HepG2 (cell line): ENCODE measurements around the gene GRIK3.

Experiments
- EP300 ChIP-seq, 3 experiments: sonication (generic) in 1 of 3; formaldehyde crosslinking in 1 of 3; IDR thresholded peaks; 2 replicates each; pipeline versions ENCODE4 v1.5.1 to v1.6.1; 2011 to 2020; ENCODE audit warnings: low read depth in 2 of 3, low read length in 2 of 3, borderline replicate concordance in 1 of 3, improper control_type of control experiment in 1 of 3, mild to moderate bottlenecking in 1 of 3, missing genetic modification reagents in 1 of 3, moderate library complexity in 1 of 3
- HNF4A ChIP-seq: sonication (generic); formaldehyde crosslinking; IDR thresholded peaks from 2 replicates; pipeline ENCODE4 v1.4.0; 2020; ENCODE audit warnings: missing genetic modification reagents
- MIER2 ChIP-seq: IDR thresholded peaks from 2 replicates; pipeline ENCODE4 v1.6.1; 2016; ENCODE audit warnings: missing biosample characterization, missing genetic modification reagents
- MXI1 ChIP-seq: IDR thresholded peaks from 3 replicates; pipeline ENCODE4 v1.6.1; 2012; ENCODE audit warnings: low read depth, low read length, inconsistent platforms, borderline replicate concordance
- POLR2AphosphoS5 ChIP-seq: IDR thresholded peaks from 2 replicates; pipeline ENCODE4 v1.6.1; 2012; ENCODE audit warnings: low read depth, low read length
- TAF1 ChIP-seq: sonication (generic); formaldehyde crosslinking; IDR thresholded peaks from 2 replicates; pipeline ENCODE4 v1.4.0; 2020; ENCODE audit warnings: missing genetic modification reagents
- TCF7 ChIP-seq: sonication (generic); IDR thresholded peaks from 2 replicates; pipeline ENCODE4 v1.6.1; 2016; ENCODE audit warnings: antibody characterized with exemption, low read depth
- ZNF562 ChIP-seq: sonication (generic); formaldehyde crosslinking; IDR thresholded peaks from 2 replicates; pipeline ENCODE4 v1.8.0; 2022; ENCODE audit warnings: missing genetic modification reagents, borderline replicate concordance
- TF ChIP-seq, protein P1 (sequence below): sonication (generic); formaldehyde crosslinking; IDR thresholded peaks from 2 replicates; pipeline ENCODE4 v1.8.0; 2022; ENCODE audit warnings: missing genetic modification reagents, mild to moderate bottlenecking, moderate library complexity, borderline replicate concordance
- TF ChIP-seq, protein P2 (sequence below): sonication (generic); formaldehyde crosslinking; IDR thresholded peaks from 2 replicates; pipeline ENCODE4 v1.8.1; 2022; ENCODE audit warnings: mild to moderate bottlenecking, missing genetic modification reagents
- TF ChIP-seq, protein P3 (sequence below): sonication (generic); formaldehyde crosslinking; IDR thresholded peaks from 2 replicates; pipeline ENCODE4 v1.8.0; 2022; ENCODE audit warnings: low read depth, missing genetic modification reagents
- TF ChIP-seq, protein P4 (sequence below): fragments of 450-650 bp; IDR thresholded peaks from 2 replicates; pipeline ENCODE4 v1.6.1; 2017; ENCODE audit warnings: mild to moderate bottlenecking
- TF ChIP-seq, protein P5 (sequence below): IDR thresholded peaks from 2 replicates; pipeline ENCODE4 v1.6.1; 2016; ENCODE audit warnings: low read depth, control low read depth

DNA sequence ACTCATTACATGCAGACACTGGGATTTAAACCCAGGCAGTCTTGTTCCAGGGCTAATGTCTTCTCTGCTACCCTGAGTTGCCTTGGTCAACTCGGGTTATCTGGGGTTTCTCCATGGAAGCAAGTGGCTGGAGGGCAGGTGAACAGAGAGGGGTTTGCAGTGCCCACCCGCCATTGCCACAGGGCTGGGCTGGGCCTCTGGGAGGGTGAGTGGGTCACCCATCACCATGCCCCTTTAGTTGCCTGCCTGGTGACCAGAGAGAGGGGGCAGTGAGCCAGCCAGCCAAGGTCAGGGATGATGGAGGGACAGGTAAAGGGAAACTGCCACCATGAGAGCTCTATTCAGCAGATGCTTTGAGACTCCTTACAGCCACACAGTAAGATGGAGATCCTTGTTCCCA is 53.2 kb downstream of the GRIK3 start:
- TF ChIP-seq, protein P1, sequence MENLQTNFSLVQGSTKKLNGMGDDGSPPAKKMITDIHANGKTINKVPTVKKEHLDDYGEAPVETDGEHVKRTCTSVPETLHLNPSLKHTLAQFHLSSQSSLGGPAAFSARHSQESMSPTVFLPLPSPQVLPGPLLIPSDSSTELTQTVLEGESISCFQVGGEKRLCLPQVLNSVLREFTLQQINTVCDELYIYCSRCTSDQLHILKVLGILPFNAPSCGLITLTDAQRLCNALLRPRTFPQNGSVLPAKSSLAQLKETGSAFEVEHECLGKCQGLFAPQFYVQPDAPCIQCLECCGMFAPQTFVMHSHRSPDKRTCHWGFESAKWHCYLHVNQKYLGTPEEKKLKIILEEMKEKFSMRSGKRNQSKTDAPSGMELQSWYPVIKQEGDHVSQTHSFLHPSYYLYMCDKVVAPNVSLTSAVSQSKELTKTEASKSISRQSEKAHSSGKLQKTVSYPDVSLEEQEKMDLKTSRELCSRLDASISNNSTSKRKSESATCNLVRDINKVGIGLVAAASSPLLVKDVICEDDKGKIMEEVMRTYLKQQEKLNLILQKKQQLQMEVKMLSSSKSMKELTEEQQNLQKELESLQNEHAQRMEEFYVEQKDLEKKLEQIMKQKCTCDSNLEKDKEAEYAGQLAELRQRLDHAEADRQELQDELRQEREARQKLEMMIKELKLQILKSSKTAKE = no peak
- no peak for TF ChIP-seq TCF7
- TF ChIP-seq, protein P2, sequence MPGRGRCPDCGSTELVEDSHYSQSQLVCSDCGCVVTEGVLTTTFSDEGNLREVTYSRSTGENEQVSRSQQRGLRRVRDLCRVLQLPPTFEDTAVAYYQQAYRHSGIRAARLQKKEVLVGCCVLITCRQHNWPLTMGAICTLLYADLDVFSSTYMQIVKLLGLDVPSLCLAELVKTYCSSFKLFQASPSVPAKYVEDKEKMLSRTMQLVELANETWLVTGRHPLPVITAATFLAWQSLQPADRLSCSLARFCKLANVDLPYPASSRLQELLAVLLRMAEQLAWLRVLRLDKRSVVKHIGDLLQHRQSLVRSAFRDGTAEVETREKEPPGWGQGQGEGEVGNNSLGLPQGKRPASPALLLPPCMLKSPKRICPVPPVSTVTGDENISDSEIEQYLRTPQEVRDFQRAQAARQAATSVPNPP = no peak
- no peak for TF ChIP-seq TAF1
- no peak for TF ChIP-seq MXI1
- TF ChIP-seq, protein P3, sequence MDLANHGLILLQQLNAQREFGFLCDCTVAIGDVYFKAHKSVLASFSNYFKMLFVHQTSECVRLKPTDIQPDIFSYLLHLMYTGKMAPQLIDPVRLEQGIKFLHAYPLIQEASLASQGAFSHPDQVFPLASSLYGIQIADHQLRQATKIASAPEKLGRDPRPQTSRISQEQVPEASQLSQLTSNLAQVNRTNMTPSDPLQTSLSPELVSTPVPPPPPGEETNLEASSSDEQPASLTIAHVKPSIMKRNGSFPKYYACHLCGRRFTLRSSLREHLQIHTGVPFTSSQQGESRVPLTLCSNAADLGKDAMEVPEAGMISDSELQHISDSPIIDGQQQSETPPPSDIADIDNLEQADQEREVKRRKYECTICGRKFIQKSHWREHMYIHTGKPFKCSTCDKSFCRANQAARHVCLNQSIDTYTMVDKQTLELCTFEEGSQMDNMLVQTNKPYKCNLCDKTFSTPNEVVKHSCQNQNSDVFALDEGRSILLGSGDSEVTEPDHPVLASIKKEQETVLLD (CRISPR knock-in tag) = no peak
- no peak for TF ChIP-seq MIER2
- no peak for TF ChIP-seq POLR2AphosphoS5
- TF ChIP-seq, protein P4, sequence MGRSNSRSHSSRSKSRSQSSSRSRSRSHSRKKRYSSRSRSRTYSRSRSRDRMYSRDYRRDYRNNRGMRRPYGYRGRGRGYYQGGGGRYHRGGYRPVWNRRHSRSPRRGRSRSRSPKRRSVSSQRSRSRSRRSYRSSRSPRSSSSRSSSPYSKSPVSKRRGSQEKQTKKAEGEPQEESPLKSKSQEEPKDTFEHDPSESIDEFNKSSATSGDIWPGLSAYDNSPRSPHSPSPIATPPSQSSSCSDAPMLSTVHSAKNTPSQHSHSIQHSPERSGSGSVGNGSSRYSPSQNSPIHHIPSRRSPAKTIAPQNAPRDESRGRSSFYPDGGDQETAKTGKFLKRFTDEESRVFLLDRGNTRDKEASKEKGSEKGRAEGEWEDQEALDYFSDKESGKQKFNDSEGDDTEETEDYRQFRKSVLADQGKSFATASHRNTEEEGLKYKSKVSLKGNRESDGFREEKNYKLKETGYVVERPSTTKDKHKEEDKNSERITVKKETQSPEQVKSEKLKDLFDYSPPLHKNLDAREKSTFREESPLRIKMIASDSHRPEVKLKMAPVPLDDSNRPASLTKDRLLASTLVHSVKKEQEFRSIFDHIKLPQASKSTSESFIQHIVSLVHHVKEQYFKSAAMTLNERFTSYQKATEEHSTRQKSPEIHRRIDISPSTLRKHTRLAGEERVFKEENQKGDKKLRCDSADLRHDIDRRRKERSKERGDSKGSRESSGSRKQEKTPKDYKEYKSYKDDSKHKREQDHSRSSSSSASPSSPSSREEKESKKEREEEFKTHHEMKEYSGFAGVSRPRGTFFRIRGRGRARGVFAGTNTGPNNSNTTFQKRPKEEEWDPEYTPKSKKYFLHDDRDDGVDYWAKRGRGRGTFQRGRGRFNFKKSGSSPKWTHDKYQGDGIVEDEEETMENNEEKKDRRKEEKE = no peak
- TF ChIP-seq, protein P5, sequence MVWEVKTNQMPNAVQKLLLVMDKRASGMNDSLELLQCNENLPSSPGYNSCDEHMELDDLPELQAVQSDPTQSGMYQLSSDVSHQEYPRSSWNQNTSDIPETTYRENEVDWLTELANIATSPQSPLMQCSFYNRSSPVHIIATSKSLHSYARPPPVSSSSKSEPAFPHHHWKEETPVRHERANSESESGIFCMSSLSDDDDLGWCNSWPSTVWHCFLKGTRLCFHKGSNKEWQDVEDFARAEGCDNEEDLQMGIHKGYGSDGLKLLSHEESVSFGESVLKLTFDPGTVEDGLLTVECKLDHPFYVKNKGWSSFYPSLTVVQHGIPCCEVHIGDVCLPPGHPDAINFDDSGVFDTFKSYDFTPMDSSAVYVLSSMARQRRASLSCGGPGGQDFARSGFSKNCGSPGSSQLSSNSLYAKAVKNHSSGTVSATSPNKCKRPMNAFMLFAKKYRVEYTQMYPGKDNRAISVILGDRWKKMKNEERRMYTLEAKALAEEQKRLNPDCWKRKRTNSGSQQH = no peak
- TF ChIP-seq ZNF562 (CRISPR knock-in tag) = no peak
- TF ChIP-seq EP300 (IDR thresholded peaks at IDR 0.05; ENCODE audit: low read depth in 2 of 2, low read length in 2 of 2) = no peak
- TF ChIP-seq EP300 (CRISPR knock-in tag; IDR thresholded peaks at IDR 0.05; ENCODE audit: borderline replicate concordance) = no peak
- TF ChIP-seq HNF4A (CRISPR knock-in tag) = no peak
